Upper lobe of left lung (tissue), 6 donors: ENCODE measurements around the gene ITPR1. TPM values are rescaled to one million over a fixed set of nuclear protein-coding genes. Genes with fewer than 3 reads are reported as not detected.

ENCODE experiments used
- ATAC-seq, 2 donors: fragments of 200-7000 bp; cut with Tn5 transposase; one replicate each; pipeline ENCODE4 v1.9.1; 2022; ENCODE audit warnings: mild to moderate bottlenecking in 2 of 2, moderate library complexity in 2 of 2; ENCODE audit not compliant: low FRiP score in 2 of 2
- DNase-seq, 2 donors: peaks; one replicate each; pipeline ENCODE4 v3.0.0-alpha.2; 2019 to 2020
- H3K27ac ChIP-seq, 4 donors: fragments of 200-600 bp; sonication (generic); one replicate each; pipeline ENCODE4 v1.5.1; 2016 to 2019
- H3K27me3 ChIP-seq, 4 donors: fragments of 200-600 bp; sonication (generic); one replicate each; pipeline ENCODE4 v1.5.1; 2017 to 2019
- H3K36me3 ChIP-seq, 4 donors: fragments of 200-600 bp; sonication (generic); one replicate each; pipeline ENCODE4 v1.5.1; 2016 to 2019
- H3K4me1 ChIP-seq, 4 donors: fragments of 200-600 bp; sonication (generic); one replicate each; pipeline ENCODE4 v1.5.1; 2018 to 2019
- H3K4me3 ChIP-seq, 4 donors: fragments of 200-600 bp; sonication (generic); one replicate each; pipeline ENCODE4 v1.5.1; 2017 to 2019; ENCODE audit warnings: mild to moderate bottlenecking in 2 of 4, moderate library complexity in 1 of 4
- H3K9me3 ChIP-seq, 4 donors: fragments of 200-600 bp; sonication (generic); one replicate each; pipeline ENCODE4 v1.5.1; 2018 to 2019
- EP300 ChIP-seq, 4 donors: sonication (generic); formaldehyde crosslinking; IDR thresholded peaks; one replicate each; pipeline ENCODE4 v1.5.1; 2017; ENCODE audit warnings: antibody characterized with exemption in 4 of 4, control low read depth in 2 of 4
- POLR2A ChIP-seq, 4 donors: fragments of 450-650 bp; IDR thresholded peaks; one replicate each; pipeline ENCODE4 v1.5.1; 2016 to 2017; ENCODE audit warnings: antibody characterized with exemption in 4 of 4, mild to moderate bottlenecking in 2 of 4
- POLR2AphosphoS5 ChIP-seq, 2 donors: sonication (generic); formaldehyde crosslinking; IDR thresholded peaks; one replicate each; pipeline ENCODE4 v1.5.1; 2017; ENCODE audit warnings: antibody characterized with exemption in 2 of 2
- WGBS, 2 donors: methylation state at CpG; one replicate each; pipeline ENCODE4 v1.1.5; 2017 to 2018; 5-methylcytosine and 5-hydroxymethylcytosine counted together
- total RNA-seq, 6 donors: library from RNA; depleted of rRNA in 4 of 6; stranded (reverse); fragments of >200 nt in 4 of 6; gene quantifications; one replicate each; pipeline versions ENCODE4 v1.1.0 to v1.2.1, GENCODE V29; 2016 to 2021
- TF ChIP-seq, protein P1 (sequence below), 6 experiments: fragments of 450-650 bp in 4 of 6; fragments of 200-600 bp in 2 of 6; sonication (generic) in 2 of 6; IDR thresholded peaks; one replicate each; pipeline ENCODE4 v1.5.1; 2016 to 2019; ENCODE audit warnings: antibody characterized with exemption in 6 of 6
- donor health status: DM: no; HTN: no; CAD: no; lungs with moderate emphysema.
- donor health status: DM: no; HTN: yes; CAD: no; lungs with severe emphysema.

The ITPR1 gene
- total RNA-seq, 6 donors from 2014 or later, result 55.5 to 136 (median 66.2) TPM

DNA sequence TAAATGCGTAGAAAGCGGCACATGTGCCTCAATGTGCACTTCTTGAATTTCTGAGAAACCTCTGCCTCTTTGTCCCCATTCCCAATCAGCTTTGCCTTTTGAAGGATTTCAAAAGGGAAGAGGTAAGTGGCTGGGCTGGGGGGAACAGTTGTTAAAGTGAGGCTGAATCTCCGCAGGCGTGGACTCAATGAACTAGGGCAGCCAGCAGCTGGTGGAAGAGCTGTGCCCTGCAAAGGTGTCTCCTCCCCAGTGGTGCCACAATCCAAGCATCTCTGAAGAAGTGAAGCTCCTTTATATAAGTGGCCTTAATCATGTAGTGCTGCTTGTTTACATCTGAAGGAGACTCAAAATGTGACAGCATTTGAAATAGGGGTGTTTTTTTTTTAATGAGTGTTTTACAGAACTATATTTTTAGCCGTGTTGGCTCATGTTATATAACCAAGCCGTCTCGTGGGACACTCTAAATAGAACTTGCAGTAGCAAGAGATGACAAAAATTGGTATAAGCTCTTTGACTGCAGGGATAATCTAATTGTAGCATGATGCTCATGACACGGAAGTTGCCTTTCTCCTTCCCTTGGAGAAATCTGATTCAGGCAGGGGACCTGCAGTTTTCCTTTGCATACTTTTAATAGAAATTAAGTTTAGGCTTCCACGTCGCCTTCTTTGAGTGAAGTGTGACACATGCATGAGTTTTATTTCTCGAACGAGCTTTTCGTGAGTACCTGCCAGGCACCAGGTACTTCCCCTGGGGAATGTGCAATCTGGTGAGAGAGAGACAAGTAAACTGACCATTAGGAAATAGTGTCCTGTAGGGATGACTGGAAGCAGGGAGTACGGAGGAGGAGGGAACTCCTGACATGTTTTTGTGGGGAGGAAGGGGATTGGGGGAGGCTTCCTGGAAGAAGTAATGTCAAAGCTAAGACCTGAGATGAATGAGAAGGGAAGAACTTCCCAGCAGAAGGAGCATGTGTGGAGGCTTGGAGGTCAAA, 306.4 kb downstream of the ITPR1 start:
- H3K9me3 ChIP-seq, result no peaks in the 10 kb centered on the region
- DNase-seq (no peak), ATAC-seq (no peak)
- no peaks in the 10 kb centered on the region for H3K27me3 ChIP-seq
- TF ChIP-seq POLR2AphosphoS5 (IDR thresholded peaks at IDR 0.05) (no peak), POLR2A (IDR thresholded peaks at IDR 0.05) (no peak), EP300 (IDR thresholded peaks at IDR 0.05) (no peak)
- TF ChIP-seq, protein P1, sequence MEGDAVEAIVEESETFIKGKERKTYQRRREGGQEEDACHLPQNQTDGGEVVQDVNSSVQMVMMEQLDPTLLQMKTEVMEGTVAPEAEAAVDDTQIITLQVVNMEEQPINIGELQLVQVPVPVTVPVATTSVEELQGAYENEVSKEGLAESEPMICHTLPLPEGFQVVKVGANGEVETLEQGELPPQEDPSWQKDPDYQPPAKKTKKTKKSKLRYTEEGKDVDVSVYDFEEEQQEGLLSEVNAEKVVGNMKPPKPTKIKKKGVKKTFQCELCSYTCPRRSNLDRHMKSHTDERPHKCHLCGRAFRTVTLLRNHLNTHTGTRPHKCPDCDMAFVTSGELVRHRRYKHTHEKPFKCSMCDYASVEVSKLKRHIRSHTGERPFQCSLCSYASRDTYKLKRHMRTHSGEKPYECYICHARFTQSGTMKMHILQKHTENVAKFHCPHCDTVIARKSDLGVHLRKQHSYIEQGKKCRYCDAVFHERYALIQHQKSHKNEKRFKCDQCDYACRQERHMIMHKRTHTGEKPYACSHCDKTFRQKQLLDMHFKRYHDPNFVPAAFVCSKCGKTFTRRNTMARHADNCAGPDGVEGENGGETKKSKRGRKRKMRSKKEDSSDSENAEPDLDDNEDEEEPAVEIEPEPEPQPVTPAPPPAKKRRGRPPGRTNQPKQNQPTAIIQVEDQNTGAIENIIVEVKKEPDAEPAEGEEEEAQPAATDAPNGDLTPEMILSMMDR (IDR thresholded peaks at IDR 0.05), result no peak
- H3K36me3 ChIP-seq, result peaks cover 0 to 26% (median 8%) of the 10 kb centered on the region in 4 donors
- 86 to 90% methylated on average over 14 of the region's 14 CpGs for WGBS, 2 donors
- H3K4me1 ChIP-seq, result no peaks in the 10 kb centered on the region
- H3K4me3 ChIP-seq, result no peak overlapping the region
- no peak overlapping the region for H3K27ac ChIP-seq

DNA sequence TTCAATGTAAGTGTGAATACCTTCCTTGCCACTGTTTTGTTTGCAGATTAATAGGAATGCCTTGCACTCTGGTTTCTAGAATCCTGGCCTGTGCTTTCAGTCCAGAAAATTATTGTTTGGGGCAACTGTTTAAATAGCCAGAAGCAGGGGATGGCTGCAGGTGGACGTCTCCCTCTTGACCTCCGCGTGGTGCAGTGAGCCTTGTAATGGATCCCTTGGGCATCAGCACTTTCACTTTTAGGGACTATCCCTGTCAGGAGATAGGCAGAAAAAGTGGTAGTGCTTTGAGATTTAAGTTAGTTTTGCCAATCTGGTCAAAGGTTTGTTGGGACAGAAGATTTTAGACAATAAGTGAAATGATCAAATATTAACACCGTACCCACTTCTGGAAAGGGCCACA, 307.4 kb downstream of the ITPR1 start:
- peaks cover 0 to 27% (median 12%) of the 10 kb centered on the region in 4 donors for H3K36me3 ChIP-seq
- ATAC-seq (no peak), DNase-seq (no peak)
- H3K4me3 ChIP-seq, result no peak overlapping the region
- no peaks in the 10 kb centered on the region for H3K4me1 ChIP-seq
- H3K27ac ChIP-seq, result no peak overlapping the region
- 82 to 84% methylated on average over 4 of the region's 4 CpGs for WGBS, 2 donors
- no peaks in the 10 kb centered on the region for H3K9me3 ChIP-seq
- no peaks in the 10 kb centered on the region for H3K27me3 ChIP-seq
- TF ChIP-seq POLR2A (IDR thresholded peaks at IDR 0.05) (no peak), POLR2AphosphoS5 (IDR thresholded peaks at IDR 0.05) (no peak), EP300 (IDR thresholded peaks at IDR 0.05) (no peak)
- TF ChIP-seq, protein P1 (IDR thresholded peaks at IDR 0.05), result no peak

DNA sequence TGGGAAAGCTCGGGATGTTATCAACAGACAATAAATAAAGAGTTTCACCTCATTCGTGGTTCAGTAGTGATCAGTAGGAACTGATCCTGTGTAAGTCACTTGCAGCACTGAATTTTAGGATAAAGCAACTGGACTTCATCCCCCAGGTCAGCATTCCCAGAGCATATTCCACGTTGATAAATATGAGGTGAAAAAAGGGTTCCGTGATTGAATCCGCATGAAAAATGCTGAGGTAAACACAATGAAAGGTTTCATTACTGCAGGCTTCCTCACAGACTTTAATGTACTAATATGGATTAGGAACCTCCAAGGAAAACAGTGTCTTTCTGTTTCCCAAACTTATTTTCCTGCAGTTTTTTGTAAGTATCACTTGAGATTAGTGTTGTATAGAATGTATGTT, 308.7 kb downstream of the ITPR1 start:
- Histone ChIP-seq H3K4me3 (no peak overlapping the region), H3K9me3 (no peaks in the 10 kb centered on the region), H3K27me3 (no peaks in the 10 kb centered on the region), H3K27ac (no peak overlapping the region), H3K36me3 (peaks cover 0 to 24% (median 12%) of the 10 kb centered on the region in 4 donors), H3K4me1 (no peaks in the 10 kb centered on the region)
- TF ChIP-seq POLR2A (IDR thresholded peaks at IDR 0.05), result no peak
- TF ChIP-seq, protein P1 (IDR thresholded peaks at IDR 0.05), result no peak
- no peak for TF ChIP-seq POLR2AphosphoS5 (IDR thresholded peaks at IDR 0.05)
- no peak for TF ChIP-seq EP300 (IDR thresholded peaks at IDR 0.05)
- WGBS, 2 donors, result 90 to 92% methylated on average over 5 of the region's 5 CpGs
- no peak for DNase-seq
- ATAC-seq, result no peak

DNA sequence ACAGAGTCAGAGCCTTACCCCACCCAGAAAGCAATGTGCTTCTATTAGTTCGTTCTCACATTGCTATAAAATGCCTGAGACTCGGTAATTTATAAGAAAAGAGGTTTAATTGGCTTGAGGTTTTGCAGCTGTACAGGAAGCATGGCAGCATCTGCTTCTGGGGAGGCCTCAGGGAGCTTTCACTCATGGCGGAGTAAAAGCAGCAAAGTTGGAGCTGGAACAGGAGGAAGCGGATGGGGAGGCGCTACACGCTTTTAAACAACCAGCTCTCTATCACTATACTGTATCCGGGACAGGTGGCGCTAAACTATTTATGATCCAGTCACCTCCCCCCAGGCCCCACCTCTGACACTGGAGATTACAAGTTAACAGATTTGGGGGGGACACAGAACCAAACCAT, 309.8 kb downstream of the ITPR1 start:
- DNase-seq, result no peak
- no peak for ATAC-seq
- 95 to 96% methylated on average over 8 of the region's 8 CpGs for WGBS, 2 donors
- Histone ChIP-seq H3K4me3 (no peak overlapping the region), H3K36me3 (peaks cover 0 to 24% (median 12%) of the 10 kb centered on the region in 4 donors), H3K27me3 (no peaks in the 10 kb centered on the region), H3K9me3 (no peaks in the 10 kb centered on the region), H3K27ac (no peak overlapping the region), H3K4me1 (no peaks in the 10 kb centered on the region)
- TF ChIP-seq EP300 (IDR thresholded peaks at IDR 0.05), result no peak

DNA sequence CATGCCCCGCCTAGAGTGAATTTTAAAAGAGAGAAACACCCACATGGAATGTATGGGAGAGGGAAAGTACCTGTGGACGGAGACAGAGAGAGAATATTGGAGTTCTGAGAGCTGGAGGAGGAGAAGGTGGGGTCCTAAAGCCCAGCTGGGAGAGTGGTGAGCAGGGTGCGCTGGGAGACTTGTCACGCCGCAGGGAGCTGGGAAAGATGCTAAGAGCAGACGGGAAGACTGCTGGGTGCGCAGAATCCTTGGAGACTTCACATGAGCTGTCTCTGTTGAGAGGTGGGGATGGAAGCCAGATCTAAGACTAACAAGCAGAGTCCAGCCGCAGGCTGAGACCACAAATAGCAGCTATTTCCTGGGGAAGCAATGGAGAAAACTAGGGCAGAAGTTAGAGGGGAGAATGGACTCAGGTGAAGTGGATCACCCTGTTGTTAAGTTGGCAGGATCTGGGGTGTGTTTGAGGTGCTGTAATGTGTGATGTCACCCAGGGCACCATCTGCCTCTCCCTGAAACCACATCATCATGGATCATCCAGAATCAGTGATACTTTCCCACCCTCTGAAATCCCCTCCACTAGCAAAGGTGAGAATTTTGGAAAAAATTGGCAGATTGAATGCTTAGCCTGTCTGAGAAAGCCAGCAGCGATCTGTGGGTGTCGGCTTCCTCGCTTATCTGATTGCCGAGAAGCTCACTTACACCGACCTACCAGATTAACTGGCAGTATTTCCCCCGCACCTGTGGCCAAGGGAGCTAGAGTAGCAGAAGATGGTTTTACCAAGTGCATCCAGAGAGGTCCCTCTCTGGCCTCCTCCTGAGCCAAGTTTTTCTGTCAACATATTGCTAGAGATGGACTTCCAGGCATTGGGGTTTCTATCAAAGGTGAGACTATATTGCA, 311.3 kb downstream of the ITPR1 start:
- no peak overlapping the region for H3K4me3 ChIP-seq
- 88 to 95% methylated on average over 14 of the region's 14 CpGs for WGBS, 2 donors
- no peak for ATAC-seq
- no peaks in the 10 kb centered on the region for H3K9me3 ChIP-seq
- H3K27me3 ChIP-seq, result no peaks in the 10 kb centered on the region
- no peak for DNase-seq
- no peak overlapping the region for H3K27ac ChIP-seq
- H3K36me3 ChIP-seq, result peaks cover 0 to 28% (median 12%) of the 10 kb centered on the region in 4 donors
- H3K4me1 ChIP-seq, result no peaks in the 10 kb centered on the region
- TF ChIP-seq EP300 (IDR thresholded peaks at IDR 0.05) (no peak), POLR2A (IDR thresholded peaks at IDR 0.05) (no peak), POLR2AphosphoS5 (IDR thresholded peaks at IDR 0.05) (no peak)
- TF ChIP-seq, protein P1 (IDR thresholded peaks at IDR 0.05), result no peak
